GM23338 (cell line): ENCODE measurements around the gene YIPF4. TPM values are rescaled to one million over a fixed set of nuclear protein-coding genes. Genes with fewer than 3 reads are reported as not detected.

Experiments
- ATAC-seq: fragments of 200-7000 bp; cut with Tn5 transposase; 3 replicates; pipeline ENCODE4 v1.9.1; 2020
- DNase-seq: peaks from one replicate; pipeline ENCODE4 v3.0.0-alpha.2; 2015; ENCODE audit warnings: low spot score
- H2AFZ ChIP-seq: fragments of 200-600 bp; sonication (generic); 2 replicates; pipeline ENCODE4 v1.8.0; 2016; ENCODE audit warnings: antibody characterized with exemption, mild to moderate bottlenecking, moderate library complexity
- H3F3A ChIP-seq: fragments of 200-600 bp; sonication (generic); replicated peaks from 2 replicates; pipeline ENCODE4 v1.8.0; 2017; ENCODE audit warnings: antibody characterized with exemption, mixed run types, low read depth
- H3K27ac ChIP-seq: fragments of 200-600 bp; sonication (generic); 2 replicates; pipeline ENCODE4 v1.6.1; 2016; ENCODE audit warnings: low read depth
- H3K27me3 ChIP-seq: fragments of 200-600 bp; sonication (generic); 2 replicates; pipeline ENCODE4 v1.8.0; 2016; ENCODE audit warnings: mild to moderate bottlenecking, mixed run types, moderate library complexity; ENCODE audit not compliant: insufficient read depth
- H3K36me3 ChIP-seq: fragments of 200-600 bp; sonication (generic); 2 replicates; pipeline ENCODE4 v1.8.0; 2016; ENCODE audit warnings: mild to moderate bottlenecking; ENCODE audit not compliant: insufficient read depth
- H3K4me1 ChIP-seq: fragments of 200-600 bp; sonication (generic); 2 replicates; pipeline ENCODE4 v1.8.0; 2016; ENCODE audit warnings: mild to moderate bottlenecking, moderate library complexity; ENCODE audit not compliant: insufficient read depth
- H3K4me2 ChIP-seq: fragments of 200-600 bp; sonication (generic); 2 replicates; pipeline ENCODE4 v1.7.1; 2017; ENCODE audit warnings: mixed run types
- H3K4me3 ChIP-seq: fragments of 200-600 bp; sonication (generic); 2 replicates; pipeline ENCODE4 v1.6.1; 2016; ENCODE audit warnings: mixed run types
- H3K79me2 ChIP-seq: fragments of 200-600 bp; sonication (generic); replicated peaks from 2 replicates; pipeline ENCODE4 v1.8.0; 2017; ENCODE audit warnings: mild to moderate bottlenecking; ENCODE audit not compliant: insufficient read depth
- H3K9me2 ChIP-seq: fragments of 200-600 bp; sonication (generic); 2 replicates; pipeline ENCODE4 v1.8.0; 2017; ENCODE audit not compliant: insufficient read depth
- H4K20me1 ChIP-seq: fragments of 200-600 bp; sonication (generic); replicated peaks from 2 replicates; pipeline ENCODE4 v1.8.0; 2017; ENCODE audit warnings: mild to moderate bottlenecking; ENCODE audit not compliant: insufficient read depth
- H3K27ac Mint-ChIP-seq: 2 replicates; pipeline ENCODE4 v1.8.0; 2020; ENCODE audit warnings: inconsistent platforms, mild to moderate bottlenecking, moderate library complexity, mixed read lengths
- H3K27me3 Mint-ChIP-seq: 3 replicates; pipeline ENCODE4 v1.8.0; 2022; ENCODE audit warnings: low read depth, mild to moderate bottlenecking, moderate library complexity, mixed read lengths, inconsistent platforms; ENCODE audit not compliant: insufficient read depth, poor library complexity
- H3K36me3 Mint-ChIP-seq: 3 replicates; pipeline ENCODE4 v1.8.0; 2021; ENCODE audit warnings: low read depth, mild to moderate bottlenecking, inconsistent platforms, moderate library complexity, mixed read lengths
- H3K4me1 Mint-ChIP-seq: 3 replicates; pipeline ENCODE4 v1.8.0; 2020; ENCODE audit warnings: mild to moderate bottlenecking, inconsistent platforms, mixed read lengths
- H3K4me3 Mint-ChIP-seq: 3 replicates; pipeline ENCODE4 v1.8.0; 2021; ENCODE audit warnings: moderate library complexity, mild to moderate bottlenecking, inconsistent platforms, mixed read lengths
- H3K9me3 Mint-ChIP-seq: 3 replicates; pipeline ENCODE4 v1.8.0; 2020; ENCODE audit warnings: moderate library complexity, mild to moderate bottlenecking, inconsistent platforms, mixed read lengths
- CREB1 ChIP-seq: fragments of 250-450 bp; sonication (Bioruptor Pico); IDR thresholded peaks from 2 replicates; pipeline ENCODE4 v1.5.0; 2020; ENCODE audit warnings: low read depth, mild to moderate bottlenecking, moderate library complexity
- CTCF ChIP-seq, 2 experiments: fragments of 200-600 bp in 1 of 2; sonication (generic) in 1 of 2; conservative IDR thresholded peaks; 2 replicates each; pipeline versions ENCODE4 v1.5.1 to v1.6.1; 2016 to 2017; ENCODE audit warnings: antibody characterized with exemption in 2 of 2, low read depth in 2 of 2, mild to moderate bottlenecking in 2 of 2, moderate library complexity in 1 of 2
- ETS1 ChIP-seq: IDR thresholded peaks from 2 replicates; pipeline ENCODE4 v1.6.1; 2016; ENCODE audit warnings: antibody characterized with exemption
- EZH2 ChIP-seq: fragments of 200-600 bp; sonication (generic); IDR thresholded peaks from one replicate; pipeline ENCODE4 v1.8.0; 2017; ENCODE audit warnings: antibody characterized with exemption, mild to moderate bottlenecking, low read depth; ENCODE audit not compliant: unreplicated experiment
- EZH2phosphoT487 ChIP-seq: fragments of 200-600 bp; sonication (generic); IDR thresholded peaks from one replicate; pipeline ENCODE4 v1.8.1; 2018; ENCODE audit warnings: antibody characterized with exemption; ENCODE audit not compliant: unreplicated experiment
- JUNB ChIP-seq: IDR thresholded peaks from one replicate; pipeline ENCODE4 v1.6.1; 2016; ENCODE audit warnings: antibody characterized with exemption; ENCODE audit not compliant: unreplicated experiment
- NANOG ChIP-seq: IDR thresholded peaks from 2 replicates; pipeline ENCODE4 v1.6.1; 2016; ENCODE audit warnings: antibody characterized with exemption, borderline replicate concordance
- POLR2AphosphoS5 ChIP-seq: IDR thresholded peaks from 2 replicates; pipeline ENCODE4 v1.6.1; 2016; ENCODE audit warnings: antibody characterized with exemption, low read depth
- REST ChIP-seq: IDR thresholded peaks from one replicate; pipeline ENCODE4 v1.6.1; 2018; ENCODE audit warnings: antibody characterized with exemption; ENCODE audit not compliant: unreplicated experiment
- STAT1 ChIP-seq: IDR thresholded peaks from one replicate; pipeline ENCODE4 v1.6.1; 2016; ENCODE audit warnings: antibody characterized with exemption; ENCODE audit not compliant: unreplicated experiment
- ZNF114 ChIP-seq: fragments of 250-450 bp; sonication (Bioruptor Pico); IDR thresholded peaks from 2 replicates; pipeline ENCODE4 v1.5.0; 2020; ENCODE audit warnings: mild to moderate bottlenecking, moderate library complexity
- ZNF331 ChIP-seq: fragments of 250-450 bp; sonication (Bioruptor Pico); IDR thresholded peaks from 2 replicates; pipeline ENCODE4 v1.5.0; 2020; ENCODE audit warnings: low read depth, mild to moderate bottlenecking, moderate library complexity
- ZNF462 ChIP-seq: fragments of 250-450 bp; sonication (Bioruptor Pico); IDR thresholded peaks from 2 replicates; pipeline ENCODE4 v1.5.0; 2020; ENCODE audit warnings: mild to moderate bottlenecking, moderate library complexity
- polyA plus RNA-seq: library from polyadenylated mRNA; unstranded; fragments of >200 nt; fragmentation: Nextera tagmentation; extraction: Ambion mirVana; gene quantifications from 2 replicates; pipeline ENCODE4 v1.2.1, GENCODE V29; 2016
- total RNA-seq: library from RNA; depleted of rRNA; stranded (reverse); fragments of >200 nt; shearing (Covaris generic); gene quantifications from 2 replicates; pipeline ENCODE4 v1.2.3, GENCODE V29; 2014

YIPF4 gene
- total and polyA plus RNA-seq, 2 experiments from 2014 or later = 14.2 to 24.9 TPM

- no peak for TF ChIP-seq REST
- no peak for TF ChIP-seq JUNB
- no peak for TF ChIP-seq NANOG
- no peak for TF ChIP-seq CREB1
Observed at GRCh38 chr2:32237996-32238395, 39.7 kb upstream of the YIPF4 start (continued).

- no peak overlapping the region for H2AFZ ChIP-seq
- Mint-ChIP-seq H3K36me3 (no peaks in the 10 kb centered on the region), H3K27ac (no peak overlapping the region), H3K4me3 (no peak overlapping the region), H3K4me1 (peaks cover 5% of the 10 kb centered on the region; the same call in 1 of the 3 replicates), H3K27me3 (no peaks in the 10 kb centered on the region), H3K9me3 (no peaks in the 10 kb centered on the region; the same call in 2 of the 3 replicates)
- H3K79me2 ChIP-seq = no peaks in the 10 kb centered on the region
- no peak for DNase-seq
- H3F3A ChIP-seq = no peaks in the 10 kb centered on the region
- no peak for ATAC-seq
- no peak overlapping the region for H3K4me3 ChIP-seq
- H3K9me2 ChIP-seq = no peaks in the 10 kb centered on the region
- no peaks in the 10 kb centered on the region for H3K27me3 ChIP-seq
- no peaks in the 10 kb centered on the region for H3K4me1 ChIP-seq
- no peaks in the 10 kb centered on the region for H3K36me3 ChIP-seq
- no peaks in the 10 kb centered on the region; the same call in 1 of the 2 replicates for H4K20me1 ChIP-seq
- H3K4me2 ChIP-seq = no peak overlapping the region
- no peak overlapping the region for H3K27ac ChIP-seq
- TF ChIP-seq STAT1 (no peak), ZNF462 (CRISPR knock-in tag) (no peak), CTCF (conservative IDR thresholded peaks at IDR 0.05; ENCODE audit: low read depth in 2 of 2) (no peak), EZH2phosphoT487 (no peak), ETS1 (no peak), POLR2AphosphoS5 (no peak), NANOG (no peak), ZNF331 (no peak), ZNF114 (CRISPR knock-in tag) (no peak), JUNB (no peak), EZH2 (no peak), CREB1 (no peak)
Observed at GRCh38 chr2:32242331-32242730, 35.4 kb upstream of the YIPF4 start.
